SK-N-SH treated with all-trans-retinoic acid at 6 μM for 48 hours (cell line): ENCODE measurements around the gene ADAM8.
"Not testable (repeated sequence)": the region's sequence is repeated elsewhere in the genome, so short reads cannot be mapped to it uniquely, and the experiment has no call there.

ENCODE experiments used
- ATAC-seq: fragments of 200-7000 bp; cut with Tn5 transposase; 3 replicates; pipeline ENCODE4 v1.9.1; 2020; ENCODE audit warnings: mild to moderate bottlenecking, moderate library complexity
- ARNTL ChIP-seq: fragments of 450-650 bp; formaldehyde crosslinking; IDR thresholded peaks from 2 replicates; pipeline ENCODE4 v1.5.0; 2020; ENCODE audit warnings: low read depth, mild to moderate bottlenecking, moderate library complexity, borderline replicate concordance
- BACH2 ChIP-seq: fragments of 250-450 bp; sonication (Bioruptor Pico); IDR thresholded peaks from 2 replicates; pipeline ENCODE4 v1.9.0; 2021; ENCODE audit warnings: mild to moderate bottlenecking, borderline replicate concordance
- CSDC2 ChIP-seq: fragments of 250-450 bp; sonication (Bioruptor Pico); IDR thresholded peaks from 2 replicates; pipeline ENCODE4 v1.5.0; 2020; ENCODE audit warnings: mild to moderate bottlenecking, moderate library complexity
- ESRRG ChIP-seq: fragments of 250-450 bp; sonication (Bioruptor Pico); IDR thresholded peaks from 2 replicates; pipeline ENCODE4 v1.6.1; 2021; ENCODE audit warnings: mild to moderate bottlenecking
- GLIS3 ChIP-seq: fragments of 250-450 bp; sonication (Bioruptor Pico); IDR thresholded peaks from 2 replicates; pipeline ENCODE4 v1.5.0; 2020; ENCODE audit warnings: mild to moderate bottlenecking, moderate library complexity
- ISL1 ChIP-seq: fragments of 250-450 bp; sonication (Bioruptor Pico); IDR thresholded peaks from 2 replicates; pipeline ENCODE4 v2.1.2; 2022; ENCODE audit warnings: mild to moderate bottlenecking, moderate library complexity
- OSR1 ChIP-seq: fragments of 250-450 bp; sonication (Bioruptor Pico); IDR thresholded peaks from 2 replicates; pipeline ENCODE4 v1.8.0; 2022; ENCODE audit warnings: moderate library complexity, mild to moderate bottlenecking, inconsistent platforms
- PATZ1 ChIP-seq: fragments of 250-450 bp; sonication (Bioruptor Pico); IDR thresholded peaks from 2 replicates; pipeline ENCODE4 v1.8.0; 2020; ENCODE audit warnings: mild to moderate bottlenecking, moderate library complexity, borderline replicate concordance
- PPARA ChIP-seq: fragments of 250-450 bp; sonication (Bioruptor Pico); IDR thresholded peaks from 2 replicates; pipeline ENCODE4 v1.5.0; 2020; ENCODE audit warnings: mild to moderate bottlenecking, borderline replicate concordance
- RARB ChIP-seq: fragments of 250-450 bp; sonication (Bioruptor Pico); IDR thresholded peaks from 2 replicates; pipeline ENCODE4 v1.8.0; 2021; ENCODE audit warnings: mild to moderate bottlenecking, moderate library complexity
- SNAI2 ChIP-seq: fragments of 250-450 bp; sonication (Bioruptor Pico); IDR thresholded peaks from 2 replicates; pipeline ENCODE4 v1.5.0; 2020; ENCODE audit warnings: mild to moderate bottlenecking, moderate library complexity
- TCF4 ChIP-seq: fragments of 250-450 bp; sonication (Bioruptor Pico); IDR thresholded peaks from 2 replicates; pipeline ENCODE4 v1.8.0; 2021; ENCODE audit warnings: mild to moderate bottlenecking, moderate library complexity, borderline replicate concordance
- TOX ChIP-seq: fragments of 250-450 bp; sonication (Bioruptor Pico); IDR thresholded peaks from 2 replicates; pipeline ENCODE4 v1.8.0; 2021; ENCODE audit warnings: mild to moderate bottlenecking, moderate library complexity, borderline replicate concordance
- ZC3H10 ChIP-seq: fragments of 250-450 bp; sonication (Bioruptor Pico); IDR thresholded peaks from 2 replicates; pipeline ENCODE4 v1.5.1; 2021; ENCODE audit warnings: mild to moderate bottlenecking, moderate library complexity
- ZFP3 ChIP-seq: fragments of 250-450 bp; sonication (Bioruptor Pico); IDR thresholded peaks from 2 replicates; pipeline ENCODE4 v1.5.0; 2020; ENCODE audit warnings: mild to moderate bottlenecking, moderate library complexity
- ZFP30 ChIP-seq: fragments of 450-650 bp; formaldehyde crosslinking; IDR thresholded peaks from 2 replicates; pipeline ENCODE4 v1.5.0; 2022; ENCODE audit warnings: mild to moderate bottlenecking, moderate library complexity
- ZNF565 ChIP-seq: fragments of 450-650 bp; formaldehyde crosslinking; conservative IDR thresholded peaks from 2 replicates; pipeline ENCODE4 v1.5.0; 2020; ENCODE audit warnings: low read depth, mild to moderate bottlenecking, moderate library complexity
- ZNF70 ChIP-seq: fragments of 450-650 bp; formaldehyde crosslinking; IDR thresholded peaks from 2 replicates; pipeline ENCODE4 v1.5.0; 2020; ENCODE audit warnings: mild to moderate bottlenecking, moderate library complexity
- ZNF8 ChIP-seq: fragments of 450-650 bp; formaldehyde crosslinking; IDR thresholded peaks from 2 replicates; pipeline ENCODE4 v1.5.0; 2020; ENCODE audit warnings: mild to moderate bottlenecking, moderate library complexity
- TF ChIP-seq, protein P1 (sequence below): fragments of 250-450 bp; sonication (Bioruptor Pico); IDR thresholded peaks from 2 replicates; pipeline ENCODE4 v1.5.1; 2021; ENCODE audit warnings: mild to moderate bottlenecking, moderate library complexity
- TF ChIP-seq, protein P2 (sequence below): fragments of 250-450 bp; sonication (Bioruptor Pico); IDR thresholded peaks from 2 replicates; pipeline ENCODE4 v1.5.1; 2020; ENCODE audit warnings: low read depth, mild to moderate bottlenecking, moderate library complexity

ADAM8 gene

DNA sequence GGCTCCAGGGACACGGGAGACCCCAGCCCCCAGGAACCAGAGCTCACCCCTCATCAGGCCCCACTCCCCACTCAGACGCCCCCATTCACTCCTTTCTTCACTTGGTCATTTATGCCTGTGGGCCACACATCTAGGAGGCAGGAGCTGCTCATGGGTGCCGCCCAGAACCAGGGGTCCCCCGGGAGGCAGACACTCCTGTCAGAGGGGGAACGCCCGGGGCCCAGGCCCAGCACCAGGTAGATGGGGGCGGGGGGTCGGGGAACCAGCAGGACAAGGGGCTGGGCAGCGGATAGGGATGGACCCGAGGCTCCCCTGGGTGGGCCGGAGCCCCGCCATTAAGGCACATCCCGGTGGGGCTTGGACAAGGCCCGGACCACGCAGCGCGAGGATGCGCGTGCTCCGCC is 48.2 kb upstream of the ADAM8 start:
- TF ChIP-seq TCF4 (CRISPR knock-in tag) (no peak), ISL1 (CRISPR knock-in tag) (no peak), SNAI2 (no peak), ZNF8 (CRISPR knock-in tag) (no peak), ESRRG (CRISPR knock-in tag) (no peak), CSDC2 (no peak), OSR1 (no peak)
- TF ChIP-seq, protein P1, sequence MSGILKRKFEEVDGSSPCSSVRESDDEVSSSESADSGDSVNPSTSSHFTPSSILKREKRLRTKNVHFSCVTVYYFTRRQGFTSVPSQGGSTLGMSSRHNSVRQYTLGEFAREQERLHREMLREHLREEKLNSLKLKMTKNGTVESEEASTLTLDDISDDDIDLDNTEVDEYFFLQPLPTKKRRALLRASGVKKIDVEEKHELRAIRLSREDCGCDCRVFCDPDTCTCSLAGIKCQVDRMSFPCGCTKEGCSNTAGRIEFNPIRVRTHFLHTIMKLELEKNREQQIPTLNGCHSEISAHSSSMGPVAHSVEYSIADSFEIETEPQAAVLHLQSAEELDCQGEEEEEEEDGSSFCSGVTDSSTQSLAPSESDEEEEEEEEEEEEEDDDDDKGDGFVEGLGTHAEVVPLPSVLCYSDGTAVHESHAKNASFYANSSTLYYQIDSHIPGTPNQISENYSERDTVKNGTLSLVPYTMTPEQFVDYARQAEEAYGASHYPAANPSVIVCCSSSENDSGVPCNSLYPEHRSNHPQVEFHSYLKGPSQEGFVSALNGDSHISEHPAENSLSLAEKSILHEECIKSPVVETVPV, result no peak
- ATAC-seq, result peak; percentile 26

DNA sequence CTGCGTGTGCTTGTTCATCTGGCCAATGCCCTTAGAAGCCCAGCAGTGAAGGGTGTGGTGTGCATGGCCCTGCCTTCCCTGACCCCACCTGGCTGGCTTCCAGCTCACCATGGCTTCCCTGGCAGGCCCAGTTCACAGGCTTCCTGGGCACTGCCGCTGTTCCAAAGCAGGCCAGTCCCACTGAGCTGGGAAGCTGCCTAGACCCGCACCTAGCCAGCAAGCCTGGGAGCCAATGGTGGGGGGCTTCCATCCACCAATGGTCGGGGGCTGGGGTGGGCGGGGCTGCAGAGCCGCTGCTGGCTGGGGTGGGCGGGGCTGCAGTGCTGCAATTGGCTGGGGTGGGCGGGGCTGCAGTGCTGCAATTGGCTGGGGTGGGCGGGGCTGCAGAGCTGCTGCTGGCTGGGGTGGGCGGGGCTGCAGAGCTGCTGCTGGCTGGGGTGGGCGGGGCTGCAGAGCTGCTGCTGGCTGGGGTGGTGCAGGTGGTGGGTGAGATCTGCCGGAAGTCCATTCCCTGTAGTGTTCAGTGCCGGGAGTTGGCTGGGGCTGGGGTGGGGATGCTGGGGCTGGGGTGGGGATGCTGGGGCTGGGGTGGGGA is 47.6 kb upstream of the ADAM8 start:
- peak; percentile 82 for ATAC-seq

DNA sequence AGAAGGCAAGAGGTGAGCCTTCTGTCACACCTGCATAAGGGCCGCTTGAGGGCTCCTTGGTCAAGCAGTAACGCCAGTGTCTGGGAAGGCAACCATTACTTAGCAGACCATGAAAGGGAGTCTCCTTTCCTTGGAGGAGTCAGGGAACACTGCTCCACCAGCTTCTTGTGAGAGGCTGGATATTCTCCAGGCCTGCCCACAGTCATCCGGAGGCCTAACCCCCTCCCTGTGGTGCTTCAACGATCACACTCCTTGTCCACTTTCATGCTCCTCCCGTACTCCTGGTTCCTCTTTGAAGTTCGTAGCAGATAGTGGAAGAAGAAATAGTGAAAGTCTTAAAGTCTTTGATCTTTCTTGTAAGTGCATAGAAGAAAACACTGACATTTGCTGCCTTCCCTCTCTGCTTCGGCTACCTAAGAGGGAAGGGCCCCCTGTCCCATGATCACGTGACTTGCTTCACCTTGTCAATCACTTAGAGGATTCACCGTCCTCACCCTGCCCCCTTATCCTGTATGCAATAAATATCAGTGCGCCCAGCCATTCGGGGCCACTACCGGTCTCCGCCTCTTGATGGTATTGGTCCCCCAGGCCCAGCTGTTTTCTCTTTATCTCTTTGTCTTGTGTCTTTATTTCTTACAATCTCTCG is 45.5 kb upstream of the ADAM8 start:
- ATAC-seq, result not testable (repeated sequence)

More for the DNA sequence above, 47.6 kb upstream of the ADAM8 start:
- TF ChIP-seq GLIS3 (CRISPR knock-in tag) (no peak), ZFP3 (CRISPR knock-in tag) (no peak), BACH2 (CRISPR knock-in tag) (no peak), PATZ1 (no peak), TOX (CRISPR knock-in tag) (no peak), RARB (no peak), ARNTL (no peak), ZC3H10 (CRISPR knock-in tag) (no peak), ESRRG (CRISPR knock-in tag) (no peak), ZNF565 (CRISPR knock-in tag) (no peak), ZNF70 (CRISPR knock-in tag) (no peak), ZFP30 (CRISPR knock-in tag) (no peak), TCF4 (CRISPR knock-in tag) (no peak), PPARA (CRISPR knock-in tag) (no peak)
- TF ChIP-seq, all 23 proteins: peak for 0

GRCh38 chr10:133320852-133321422 is 44.3 kb upstream of the ADAM8 start:
- not testable (repeated sequence) for ATAC-seq

DNA sequence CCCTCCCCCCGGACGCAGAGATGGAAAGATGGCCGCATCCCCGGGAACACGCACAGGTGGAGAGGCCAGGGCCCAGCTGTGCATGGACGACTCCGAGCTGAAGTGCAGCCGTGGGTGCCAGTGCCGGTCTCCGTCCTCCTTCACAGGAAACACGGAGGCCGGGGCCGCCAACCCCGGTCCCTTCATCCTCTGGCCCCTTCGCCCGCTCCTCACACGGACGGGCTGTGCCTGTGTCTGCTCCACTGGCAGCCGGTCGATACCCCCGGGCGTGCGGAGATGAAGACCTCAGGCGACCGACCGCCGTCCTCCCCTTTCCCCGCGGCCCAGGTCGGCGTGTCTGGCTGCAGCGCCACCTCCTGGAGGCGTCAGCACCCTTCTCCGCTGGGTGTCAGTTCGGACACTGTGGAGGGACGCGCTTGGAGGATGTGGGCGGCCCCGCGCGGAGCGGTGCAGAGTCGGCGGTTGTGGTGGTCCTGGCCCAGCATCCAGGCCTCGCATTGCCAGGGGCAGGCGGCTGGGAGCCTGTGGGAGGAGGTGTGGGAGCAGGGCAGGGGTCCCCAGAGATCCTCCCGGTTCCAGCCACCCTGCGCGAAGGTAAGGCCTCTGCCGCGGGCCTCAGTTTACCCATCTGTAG is 41.9 kb upstream of the ADAM8 start:
- ATAC-seq, result peak; percentile 98
- no peak for TF ChIP-seq RARB
- TF ChIP-seq ZNF8 (CRISPR knock-in tag), result no peak
- TF ChIP-seq TOX (CRISPR knock-in tag), result no peak
- no peak for TF ChIP-seq ZFP30 (CRISPR knock-in tag)
- peak; percentile 19; the same call in 1 of the 2 replicates for TF ChIP-seq ZNF70 (CRISPR knock-in tag)

- TF ChIP-seq ZFP3 (CRISPR knock-in tag) (no peak), PATZ1 (no peak), CSDC2 (no peak), OSR1 (no peak), ZNF8 (CRISPR knock-in tag) (no peak)
- TF ChIP-seq, protein P1, result no peak
- TF ChIP-seq, protein P2, sequence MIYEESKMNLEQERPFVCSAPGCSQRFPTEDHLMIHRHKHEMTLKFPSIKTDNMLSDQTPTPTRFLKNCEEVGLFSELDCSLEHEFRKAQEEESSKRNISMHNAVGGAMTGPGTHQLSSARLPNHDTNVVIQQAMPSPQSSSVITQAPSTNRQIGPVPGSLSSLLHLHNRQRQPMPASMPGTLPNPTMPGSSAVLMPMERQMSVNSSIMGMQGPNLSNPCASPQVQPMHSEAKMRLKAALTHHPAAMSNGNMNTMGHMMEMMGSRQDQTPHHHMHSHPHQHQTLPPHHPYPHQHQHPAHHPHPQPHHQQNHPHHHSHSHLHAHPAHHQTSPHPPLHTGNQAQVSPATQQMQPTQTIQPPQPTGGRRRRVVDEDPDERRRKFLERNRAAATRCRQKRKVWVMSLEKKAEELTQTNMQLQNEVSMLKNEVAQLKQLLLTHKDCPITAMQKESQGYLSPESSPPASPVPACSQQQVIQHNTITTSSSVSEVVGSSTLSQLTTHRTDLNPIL (CRISPR knock-in tag), result no peak
- ATAC-seq, result no peak
Observed at GRCh38 chr10:133316732-133317131, 40.1 kb upstream of the ADAM8 start.
